ENCODE data around the gene CACNA1A. TPM values are rescaled to one million over a fixed set of nuclear protein-coding genes. Genes with fewer than 3 reads are reported as not detected.
"Not testable (repeated sequence)": the region's sequence is repeated elsewhere in the genome, so short reads cannot be mapped to it uniquely, and the experiment has no call there.

CACNA1A gene
- total RNA-seq = 1.7 and 2.5 TPM in 2 replicates

- intact Hi-C loops (cut with micrococcal nuclease) = no loop called here
These were observed at the start of gene CACNA1A for GRCh38 chr19:13506471-13506820. CACNA1A (minus strand) TSS chr19:13506479; CDS start chr19:13506224, 255 bp downstream.

GRCh38 chr19:13554506-13555240 is 48.4 kb upstream of the CACNA1A start:
- intact Hi-C loops (cut with micrococcal nuclease) = no loop called here

- intact Hi-C loops (cut with micrococcal nuclease) = no loop called here
These were observed 47.7 kb upstream of the CACNA1A start for GRCh38 chr19:13553880-13554400.

- intact Hi-C loops (cut with micrococcal nuclease) = no loop called here
These were observed 41.9 kb upstream of the CACNA1A start for GRCh38 chr19:13548131-13548530.

- intact Hi-C loops (cut with micrococcal nuclease) = no loop called here
These were observed 40.8 kb upstream of the CACNA1A start for GRCh38 chr19:13547102-13547501.

GRCh38 chr19:13544423-13544822 is 38.1 kb upstream of the CACNA1A start:
- intact Hi-C loops (cut with micrococcal nuclease) = no loop called here

- intact Hi-C loops (cut with micrococcal nuclease) = no loop called here
These were observed 35.3 kb upstream of the CACNA1A start for GRCh38 chr19:13541554-13541953.

GRCh38 chr19:13539332-13539731 is 33.1 kb upstream of the CACNA1A start:
- intact Hi-C loops (cut with micrococcal nuclease) = no loop called here

- intact Hi-C loops (cut with micrococcal nuclease) = no loop called here
These were observed 32.4 kb upstream of the CACNA1A start for GRCh38 chr19:13538601-13539253.

GRCh38 chr19:13537454-13537853 is 31.2 kb upstream of the CACNA1A start:
- intact Hi-C loops (cut with micrococcal nuclease) = no loop called here

- intact Hi-C loops (cut with micrococcal nuclease) = no loop called here
These were observed 24.4 kb upstream of the CACNA1A start for GRCh38 chr19:13530720-13531119.

GRCh38 chr19:13529721-13530120 is 23.4 kb upstream of the CACNA1A start:
- intact Hi-C loops (cut with micrococcal nuclease) = not testable (repeated sequence)

GRCh38 chr19:13526552-13526951 is 20.3 kb upstream of the CACNA1A start:
- intact Hi-C loops (cut with micrococcal nuclease) = no loop called here

- intact Hi-C loops (cut with micrococcal nuclease) = no loop called here
These were observed 14.8 kb upstream of the CACNA1A start for GRCh38 chr19:13521066-13521465.

- intact Hi-C loops (cut with micrococcal nuclease) = no loop called here
These were observed 5.7 kb upstream of the CACNA1A start for GRCh38 chr19:13511947-13512346.

GRCh38 chr19:13507053-13507611 is 853 bp upstream of the CACNA1A start:
- intact Hi-C loops (cut with micrococcal nuclease) = no loop called here

GRCh38 chr19:13505761-13506470 is 363 bp downstream of the CACNA1A start:
- intact Hi-C loops (cut with micrococcal nuclease) = no loop called here

- intact Hi-C loops (cut with micrococcal nuclease) = no loop called here
These were observed 1.0 kb downstream of the CACNA1A start for GRCh38 chr19:13505164-13505695.

GRCh38 chr19:13503570-13504235 is 2.6 kb downstream of the CACNA1A start:
- intact Hi-C loops (cut with micrococcal nuclease) = no loop called here

GRCh38 chr19:13502231-13502630 is 4.0 kb downstream of the CACNA1A start:
- intact Hi-C loops (cut with micrococcal nuclease) = no loop called here

- intact Hi-C loops (cut with micrococcal nuclease) = no loop called here
These were observed 6.6 kb downstream of the CACNA1A start for GRCh38 chr19:13499692-13500091.

Measured in T-helper 1 cell treated with Interleukin-12 subunit alpha and Interleukin-12 subunit beta and Interleukin-4 antibody, amounts not matched to agents 30 ng/mL and 1 ng/mL, for 36 hours (primary cell).